Mucosa of descending colon (tissue), 3 donors: Measurements from ENCODE around the gene XYLT2. TPM values are rescaled to one million over a fixed set of nuclear protein-coding genes. Genes with fewer than 3 reads are reported as not detected.

ENCODE experiments used
- ATAC-seq: fragments of 200-7000 bp; cut with Tn5 transposase; one replicate; pipeline ENCODE4 v1.9.1; 2020; ENCODE audit warnings: mild to moderate bottlenecking, moderate library complexity
- DNase-seq, 3 donors: peaks; one replicate each; pipeline ENCODE4 v3.0.0-alpha.2; 2020
- H3K36me3 ChIP-seq: fragments of 200-600 bp; one replicate; pipeline ENCODE4 v1.8.0; 2021; ENCODE audit warnings: low read depth, mild to moderate bottlenecking
- H3K4me1 ChIP-seq: fragments of 200-600 bp; one replicate; pipeline ENCODE4 v1.8.0; 2021; ENCODE audit warnings: low read depth, mild to moderate bottlenecking
- H3K4me3 ChIP-seq: fragments of 200-600 bp; one replicate; pipeline ENCODE4 v1.8.0; 2021; ENCODE audit warnings: mild to moderate bottlenecking
- H3K9me3 ChIP-seq: fragments of 200-600 bp; one replicate; pipeline ENCODE4 v1.8.0; 2021; ENCODE audit warnings: mild to moderate bottlenecking
- intact Hi-C, 2 donors: fragments of 100-400 bp; cut with DNase I in 1 of 2; cut with micrococcal nuclease in 1 of 2; formaldehyde crosslinking; loops; one replicate each; pipeline versions ENCODE4 v1.11.0 to v1.11.1; 2022; cut with DNase I, micrococcal nuclease
- total RNA-seq, 3 donors: library from RNA; stranded (reverse); fragmentation: NEBNext Ultra II Directional in 2 of 3; extraction: Animal tissue kit (Norgen Biotek cat#: 25700) in 2 of 3; gene quantifications; one replicate each; pipeline versions ENCODE4 v1.2.1 to v1.2.4, GENCODE V29; 2021 to 2023
- TF ChIP-seq, protein P1 (sequence below): fragments of 200-600 bp; IDR thresholded peaks from one replicate; pipeline ENCODE4 v1.8.0; 2022; ENCODE audit warnings: antibody characterized with exemption, mild to moderate bottlenecking
- donor health status: DM: no; HTN: no; CAD: no; lungs with moderate emphysema.
- donor health status: DM: no; HTN: no; CAD: no.
- donor health status: DM: no; HTN: yes; CAD: no.

The XYLT2 gene
- total RNA-seq, 3 donors from 2014 or later: 14.7 to 20.0 (median 18.4) TPM

DNA sequence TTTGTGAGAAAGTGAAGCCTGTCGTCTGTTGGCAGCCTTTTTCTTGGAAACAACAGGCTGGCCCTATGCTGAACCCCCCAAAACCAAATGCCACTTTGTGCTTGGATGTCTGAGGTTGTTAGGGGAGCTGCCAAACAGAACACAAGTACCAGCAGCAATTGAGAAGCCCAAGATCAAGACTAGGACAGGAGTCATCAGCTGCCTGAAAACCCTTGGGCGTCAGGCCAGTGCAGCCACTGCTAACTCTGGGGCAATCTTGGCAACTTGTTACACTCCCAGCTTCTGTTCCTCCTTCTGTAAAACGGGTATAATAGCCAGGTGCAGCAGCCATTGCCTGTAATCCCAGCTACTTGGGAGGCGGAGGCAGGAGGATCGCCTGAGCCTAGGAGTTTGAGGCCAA is 60.7 kb downstream of the XYLT2 start:
- ATAC-seq: no peak

DNA sequence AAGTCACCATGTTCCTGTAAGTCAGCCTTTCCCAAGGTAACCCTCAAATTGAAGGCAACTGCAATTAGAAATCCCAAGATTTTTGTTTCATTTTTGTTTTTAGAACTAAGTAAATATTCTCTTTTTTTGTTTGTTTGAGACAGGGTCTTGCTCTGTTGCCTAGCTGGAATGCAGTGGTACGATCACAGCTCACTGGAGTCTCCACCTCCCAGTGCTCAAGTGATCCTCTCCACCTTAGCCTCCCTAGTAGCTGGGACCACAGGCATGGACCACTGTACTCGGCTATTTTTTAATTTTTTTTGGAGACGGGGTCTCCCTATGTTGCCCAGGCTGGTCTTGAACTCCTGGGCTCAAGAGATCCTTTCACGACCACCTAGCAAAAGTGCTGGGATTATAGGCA is 62.0 kb downstream of the XYLT2 start:
- TF ChIP-seq, protein P1, sequence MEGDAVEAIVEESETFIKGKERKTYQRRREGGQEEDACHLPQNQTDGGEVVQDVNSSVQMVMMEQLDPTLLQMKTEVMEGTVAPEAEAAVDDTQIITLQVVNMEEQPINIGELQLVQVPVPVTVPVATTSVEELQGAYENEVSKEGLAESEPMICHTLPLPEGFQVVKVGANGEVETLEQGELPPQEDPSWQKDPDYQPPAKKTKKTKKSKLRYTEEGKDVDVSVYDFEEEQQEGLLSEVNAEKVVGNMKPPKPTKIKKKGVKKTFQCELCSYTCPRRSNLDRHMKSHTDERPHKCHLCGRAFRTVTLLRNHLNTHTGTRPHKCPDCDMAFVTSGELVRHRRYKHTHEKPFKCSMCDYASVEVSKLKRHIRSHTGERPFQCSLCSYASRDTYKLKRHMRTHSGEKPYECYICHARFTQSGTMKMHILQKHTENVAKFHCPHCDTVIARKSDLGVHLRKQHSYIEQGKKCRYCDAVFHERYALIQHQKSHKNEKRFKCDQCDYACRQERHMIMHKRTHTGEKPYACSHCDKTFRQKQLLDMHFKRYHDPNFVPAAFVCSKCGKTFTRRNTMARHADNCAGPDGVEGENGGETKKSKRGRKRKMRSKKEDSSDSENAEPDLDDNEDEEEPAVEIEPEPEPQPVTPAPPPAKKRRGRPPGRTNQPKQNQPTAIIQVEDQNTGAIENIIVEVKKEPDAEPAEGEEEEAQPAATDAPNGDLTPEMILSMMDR: no peak
- no peak overlapping the region for H3K4me3 ChIP-seq
- intact Hi-C loops: no loop called here

More for the DNA sequence above, 60.7 kb downstream of the XYLT2 start:
- H3K4me1 ChIP-seq: peaks cover 4% of the 10 kb centered on the region
- DNase-seq: no peak
- no peaks in the 10 kb centered on the region for H3K36me3 ChIP-seq
- H3K9me3 ChIP-seq: no peaks in the 10 kb centered on the region
- intact Hi-C loops: no loop called here
- no peak overlapping the region for H3K4me3 ChIP-seq
- TF ChIP-seq, protein P1: no peak

More for the DNA sequence above, 62.0 kb downstream of the XYLT2 start:
- Histone ChIP-seq H3K9me3 (no peaks in the 10 kb centered on the region), H3K36me3 (no peaks in the 10 kb centered on the region), H3K4me1 (peaks cover 3% of the 10 kb centered on the region)
- no peak for ATAC-seq
- DNase-seq: no peak

Other genes starting within 250 kb of the XYLT2 start
- gene SAMD14, start 216.0 kb upstream of the XYLT2 start, total RNA-seq: 1 to 10 TPM in 2 of 3 donors, under 1 TPM in 1; 0.52 to 2.6 (median 1.2) TPM
- gene PPP1R9B, start 195.4 kb upstream of the XYLT2 start, total RNA-seq: 10 to 100 TPM; 27.3 to 47.5 (median 33.1) TPM
- gene SGCA, start 180.1 kb upstream of the XYLT2 start, total RNA-seq: 10 to 100 TPM in 1 of 3 donors, 1 to 10 TPM in 1, under 1 TPM in 1; 0.64 to 30.7 (median 6.8) TPM
- 100 to 1,000 TPM in 2 of 3 donors, 10 to 100 TPM in 1; 53.0 to 248 (median 160) TPM for gene COL1A1, start 144.5 kb upstream of the XYLT2 start, total RNA-seq
- 1 to 10 TPM; 1.3 to 2.8 (median 2.6) TPM for gene TMEM92, start 71.7 kb upstream of the XYLT2 start, total RNA-seq
- gene MRPL27, start 27.1 kb downstream of the XYLT2 start, total RNA-seq: 10 to 100 TPM; 63.7 to 90.3 (median 80.2) TPM
- 1 to 10 TPM in 2 of 3 donors, under 1 TPM in 1; 0.76 to 4.0 (median 1.8) TPM for gene EME1, start 27.1 kb downstream of the XYLT2 start, total RNA-seq
- gene LRRC59, start 51.4 kb downstream of the XYLT2 start, total RNA-seq: 100 to 1,000 TPM in 2 of 3 donors, 10 to 100 TPM in 1; 76.8 to 143 (median 109) TPM
- 100 to 1,000 TPM in 1 of 3 donors, 10 to 100 TPM in 2; 79.7 to 246 (median 99.4) TPM for gene ACSF2, start 80.1 kb downstream of the XYLT2 start, total RNA-seq
- 10 to 100 TPM in 1 of 3 donors, 1 to 10 TPM in 2; 4.6 to 15.3 (median 5.8) TPM for gene CHAD, start 122.8 kb downstream of the XYLT2 start, total RNA-seq
- 10 to 100 TPM; 35.9 to 38.2 (median 37.7) TPM for gene RSAD1, start 132.7 kb downstream of the XYLT2 start, total RNA-seq
- 1 to 10 TPM; 1.6 to 3.4 (median 2.4) TPM for gene MYCBPAP, start 162.3 kb downstream of the XYLT2 start, total RNA-seq
- 10 to 100 TPM; 16.2 to 40.0 (median 27.4) TPM for gene EPN3, start 186.6 kb downstream of the XYLT2 start, total RNA-seq
- gene SPATA20, start 201.0 kb downstream of the XYLT2 start, total RNA-seq: 10 to 100 TPM; 54.3 to 95.3 (median 65.4) TPM
- gene CACNA1G, start 214.6 kb downstream of the XYLT2 start, total RNA-seq: under 1 TPM; 0.07 to 0.32 (median 0.12) TPM